ENCODE measurements around the gene MT1A. TPM values are rescaled to one million over a fixed set of nuclear protein-coding genes. Genes with fewer than 3 reads are reported as not detected.

Gene MT1A
- total and polyA plus RNA-seq, 2 experiments from 2014 or later, result 1.9 TPM; not detected in 1

DNA sequence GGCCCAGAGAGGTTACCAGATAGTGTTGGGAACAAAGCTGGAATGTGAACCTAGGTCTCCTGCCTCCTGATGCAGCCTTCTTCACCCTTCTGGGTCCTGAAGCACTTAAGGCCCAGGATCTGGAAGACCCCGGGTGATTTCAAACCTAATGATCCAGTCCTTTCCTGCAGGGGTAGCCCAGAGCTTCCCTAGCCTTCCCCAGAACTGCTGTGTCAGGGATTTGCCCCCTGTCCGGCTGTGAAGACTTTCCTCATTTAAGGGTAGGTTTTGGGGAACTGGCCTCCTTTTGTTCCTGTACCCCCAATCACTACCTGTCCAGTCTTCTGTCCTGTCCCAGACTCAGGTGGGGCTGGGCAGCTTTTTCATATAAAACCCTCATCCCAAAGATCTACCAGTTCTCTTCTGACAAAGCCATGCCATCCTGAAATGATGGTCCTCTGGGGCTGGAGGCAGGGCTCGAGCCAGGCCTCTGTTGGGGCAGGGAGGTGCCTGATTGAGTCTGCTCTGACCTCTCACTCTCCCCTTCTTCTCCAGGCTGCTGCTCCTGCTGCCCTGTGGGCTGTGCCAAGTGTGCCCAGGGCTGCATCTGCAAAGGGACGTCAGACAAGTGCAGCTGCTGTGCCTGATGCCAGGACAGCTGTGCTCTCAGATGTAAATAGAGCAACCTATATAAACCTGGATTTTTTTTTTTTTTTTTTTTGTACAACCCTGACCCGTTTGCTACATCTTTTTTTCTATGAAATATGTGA, 45.1 kb downstream of the MT1A start:
- no peaks in the 10 kb centered on the region for H3K9me2 ChIP-seq (replicated peaks; ENCODE audit: insufficient read depth)
- peaks cover 13% of the 10 kb centered on the region for H3K27me3 ChIP-seq
- no peak for TF ChIP-seq EZH2 (IDR thresholded peaks at IDR 0.05; ENCODE audit: borderline replicate concordance)
- TF ChIP-seq, protein P1, sequence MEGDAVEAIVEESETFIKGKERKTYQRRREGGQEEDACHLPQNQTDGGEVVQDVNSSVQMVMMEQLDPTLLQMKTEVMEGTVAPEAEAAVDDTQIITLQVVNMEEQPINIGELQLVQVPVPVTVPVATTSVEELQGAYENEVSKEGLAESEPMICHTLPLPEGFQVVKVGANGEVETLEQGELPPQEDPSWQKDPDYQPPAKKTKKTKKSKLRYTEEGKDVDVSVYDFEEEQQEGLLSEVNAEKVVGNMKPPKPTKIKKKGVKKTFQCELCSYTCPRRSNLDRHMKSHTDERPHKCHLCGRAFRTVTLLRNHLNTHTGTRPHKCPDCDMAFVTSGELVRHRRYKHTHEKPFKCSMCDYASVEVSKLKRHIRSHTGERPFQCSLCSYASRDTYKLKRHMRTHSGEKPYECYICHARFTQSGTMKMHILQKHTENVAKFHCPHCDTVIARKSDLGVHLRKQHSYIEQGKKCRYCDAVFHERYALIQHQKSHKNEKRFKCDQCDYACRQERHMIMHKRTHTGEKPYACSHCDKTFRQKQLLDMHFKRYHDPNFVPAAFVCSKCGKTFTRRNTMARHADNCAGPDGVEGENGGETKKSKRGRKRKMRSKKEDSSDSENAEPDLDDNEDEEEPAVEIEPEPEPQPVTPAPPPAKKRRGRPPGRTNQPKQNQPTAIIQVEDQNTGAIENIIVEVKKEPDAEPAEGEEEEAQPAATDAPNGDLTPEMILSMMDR (IDR thresholded peaks at IDR 0.05; ENCODE audit: poor library complexity), result no peak
- TF ChIP-seq EZH2phosphoT487 (IDR thresholded peaks at IDR 0.05; ENCODE audit: low read depth, severe bottlenecking, unreplicated experiment), result no peak
- peak overlapping the region; percentile 78 for H3K4me2 ChIP-seq
- no peaks in the 10 kb centered on the region for H3K9me3 ChIP-seq (ENCODE audit: low read depth)
- H3K4me1 ChIP-seq (ENCODE audit: insufficient read depth), result peaks cover 7% of the 10 kb centered on the region
- no peak overlapping the region for H3K27ac ChIP-seq
- no peak overlapping the region for H3K4me3 ChIP-seq
- no peaks in the 10 kb centered on the region for H3K36me3 ChIP-seq (replicated peaks; ENCODE audit: insufficient read depth, low read depth)
- H2AFZ ChIP-seq, result no peak overlapping the region
- no peaks in the 10 kb centered on the region for H4K20me1 ChIP-seq (ENCODE audit: insufficient read depth, poor library complexity, severe bottlenecking)
- no peaks in the 10 kb centered on the region for H3K79me2 ChIP-seq
- no peak for DNase-seq (ENCODE audit: low spot score)
- WGBS (ENCODE audit: low lambda C conversion rate, missing lambda C conversion rate), result 81% methylated on average over 5 of the region's 5 CpGs

DNA sequence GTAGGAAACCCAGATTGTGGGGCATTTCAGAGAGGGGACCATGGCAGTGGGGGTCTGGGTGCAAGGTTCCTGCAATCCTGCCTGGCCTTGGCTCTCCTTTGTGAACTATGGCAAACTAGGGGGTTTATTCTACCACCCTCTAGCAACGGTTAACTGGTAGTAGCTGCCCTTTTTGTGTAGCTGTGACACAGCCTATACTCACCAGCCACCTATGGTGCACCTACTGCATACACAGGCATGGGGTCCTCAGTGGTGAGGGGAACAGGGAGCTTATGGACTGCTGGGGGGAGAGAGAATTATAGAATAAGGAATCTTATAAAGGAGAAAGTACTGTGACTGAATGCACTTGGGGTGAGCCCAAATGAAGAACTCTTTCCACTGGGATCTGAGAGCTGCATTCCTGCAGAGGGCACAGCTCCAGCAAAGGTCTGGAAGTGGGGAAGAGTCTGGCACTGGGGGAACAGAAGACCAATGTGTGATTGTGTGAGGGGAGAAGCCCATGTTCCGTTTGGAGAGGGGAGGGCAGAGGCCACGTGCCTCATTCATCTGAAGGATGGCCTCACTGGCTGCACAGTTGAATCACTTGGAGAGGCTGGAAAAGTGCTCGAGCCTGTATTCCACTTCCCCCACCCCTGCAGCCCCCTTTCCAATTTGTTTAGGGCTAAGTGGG, 45.9 kb downstream of the MT1A start:
- no peak overlapping the region for H3K4me3 ChIP-seq
- no peak for DNase-seq (ENCODE audit: low spot score)
- H2AFZ ChIP-seq, result no peak overlapping the region
- H3K9me3 ChIP-seq (ENCODE audit: low read depth), result no peaks in the 10 kb centered on the region
- peaks cover 7% of the 10 kb centered on the region for H3K4me1 ChIP-seq (ENCODE audit: insufficient read depth)
- H3K27ac ChIP-seq, result no peak overlapping the region
- TF ChIP-seq EZH2 (IDR thresholded peaks at IDR 0.05; ENCODE audit: borderline replicate concordance), result no peak
- no peak for TF ChIP-seq EZH2phosphoT487 (IDR thresholded peaks at IDR 0.05; ENCODE audit: low read depth, severe bottlenecking, unreplicated experiment)
- TF ChIP-seq, protein P1 (IDR thresholded peaks at IDR 0.05; ENCODE audit: poor library complexity), result no peak
- no peaks in the 10 kb centered on the region for H3K9me2 ChIP-seq (replicated peaks; ENCODE audit: insufficient read depth)
- H3K79me2 ChIP-seq, result no peaks in the 10 kb centered on the region
- H3K27me3 ChIP-seq, result peaks cover 13% of the 10 kb centered on the region
- 70% methylated on average over 4 of the region's 4 CpGs for WGBS (ENCODE audit: low lambda C conversion rate, missing lambda C conversion rate)
- H3K36me3 ChIP-seq (replicated peaks; ENCODE audit: insufficient read depth, low read depth), result no peaks in the 10 kb centered on the region
- H3K4me2 ChIP-seq, result no peak overlapping the region
- no peaks in the 10 kb centered on the region for H4K20me1 ChIP-seq (ENCODE audit: insufficient read depth, poor library complexity, severe bottlenecking)

DNA sequence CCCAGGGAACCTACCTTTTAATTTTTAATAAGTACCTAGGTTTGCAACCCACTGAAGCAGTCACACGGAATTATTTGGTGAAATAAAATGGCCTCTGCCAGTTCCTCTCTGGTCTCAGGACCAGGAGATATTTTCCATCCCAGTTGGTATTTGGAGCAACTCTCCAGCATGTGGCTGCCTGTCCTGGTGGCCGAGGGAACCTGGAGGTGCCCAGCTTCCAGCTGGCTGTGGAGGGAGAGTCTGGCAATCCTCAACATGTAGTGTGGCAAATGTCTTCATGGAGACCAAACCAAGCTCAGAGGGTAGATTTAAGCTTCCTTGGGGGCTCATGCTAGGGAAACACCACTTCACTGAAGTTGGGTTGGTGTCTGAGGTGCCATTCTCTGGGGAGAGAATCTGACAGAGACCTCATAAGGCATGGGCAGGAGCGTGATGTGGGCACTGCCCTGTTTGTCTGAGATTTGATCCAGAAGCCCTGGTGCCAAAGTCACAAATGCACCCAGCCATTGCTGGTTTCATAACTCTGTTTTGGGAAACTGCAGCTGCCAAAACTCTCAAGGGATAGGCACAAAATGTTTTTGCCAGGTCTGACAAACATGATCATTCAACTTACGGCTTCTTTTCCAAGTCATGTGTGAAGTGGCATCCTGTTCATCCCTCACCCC, 46.6 kb downstream of the MT1A start:
- H3K4me2 ChIP-seq, result no peak overlapping the region
- H3K9me3 ChIP-seq (ENCODE audit: low read depth), result no peaks in the 10 kb centered on the region
- H3K9me2 ChIP-seq (replicated peaks; ENCODE audit: insufficient read depth), result no peaks in the 10 kb centered on the region
- H3K36me3 ChIP-seq (replicated peaks; ENCODE audit: insufficient read depth, low read depth), result no peaks in the 10 kb centered on the region
- peaks cover 7% of the 10 kb centered on the region for H3K4me1 ChIP-seq (ENCODE audit: insufficient read depth)
- H3K4me3 ChIP-seq, result no peak overlapping the region
- 94% methylated on average over 4 of the region's 4 CpGs for WGBS (ENCODE audit: low lambda C conversion rate, missing lambda C conversion rate)
- peaks cover 13% of the 10 kb centered on the region for H3K27me3 ChIP-seq
- no peak for DNase-seq (ENCODE audit: low spot score)
- H4K20me1 ChIP-seq (ENCODE audit: insufficient read depth, poor library complexity, severe bottlenecking), result no peaks in the 10 kb centered on the region
- H2AFZ ChIP-seq, result no peak overlapping the region
- no peak overlapping the region for H3K27ac ChIP-seq
- H3K79me2 ChIP-seq, result no peaks in the 10 kb centered on the region
- no peak for TF ChIP-seq EZH2 (IDR thresholded peaks at IDR 0.05; ENCODE audit: borderline replicate concordance)
- no peak for TF ChIP-seq EZH2phosphoT487 (IDR thresholded peaks at IDR 0.05; ENCODE audit: low read depth, severe bottlenecking, unreplicated experiment)
- TF ChIP-seq, protein P1 (IDR thresholded peaks at IDR 0.05; ENCODE audit: poor library complexity), result no peak
